Endothelial cell of umbilical vein (primary cell): Measurements from ENCODE around the gene NSD1. TPM values are rescaled to one million over a fixed set of nuclear protein-coding genes. Genes with fewer than 3 reads are reported as not detected.

Experiments used
- BruUV-seq: library from RNA; stranded (reverse); fragments of 400-500 nt; replicated peaks from 2 replicates; lab custom pipeline; 2021; lab: Mats Ljungman, UMichigan
- CTCF ChIA-PET: fragments of 300-600, 350-600 bp; sonication (Branson Sonifier 250); formaldehyde crosslinking; loops from one replicate; lab custom pipeline; 2021; ENCODE audit warnings: antibody characterized with exemption, inconsistent platforms; lab: Charles Lee
- POLR2A ChIA-PET: fragments of 300-600, 350-600 bp; sonication (Branson Sonifier 250); formaldehyde crosslinking; loops from one replicate; lab custom pipeline; 2021; ENCODE audit warnings: antibody characterized with exemption, inconsistent platforms; lab: Charles Lee
- DNase-seq: peaks from one replicate; pipeline ENCODE4 v3.0.0-alpha.2; 2011; ENCODE audit warnings: low read depth, low spot score
- FAIRE-seq: peaks from 2 replicates; lab custom pipeline; 2011; peaks lifted over from hg19 to GRCh38; lab: Jason Lieb, UNC
- H2AFZ ChIP-seq: 2 replicates; pipeline ENCODE4 v1.6.0; 2012; ENCODE audit warnings: low read depth, low read length, control low read depth, inconsistent platforms
- H3K27ac ChIP-seq: 2 replicates; pipeline ENCODE4 v1.5.1; 2011; ENCODE audit warnings: low read depth, mild to moderate bottlenecking, control low read depth, low read length, moderate library complexity; ENCODE audit not compliant: insufficient read depth
- H3K27me3 ChIP-seq, 2 experiments: 2 replicates each; pipeline versions ENCODE4 v1.6.0 to v1.6.1; 2011; ENCODE audit warnings: low read length in 2 of 2, mixed read lengths in 1 of 2; ENCODE audit not compliant: control insufficient read depth in 2 of 2, insufficient read depth in 2 of 2
- H3K36me3 ChIP-seq, 2 experiments: 2 replicates in 1 of 2; 3 replicates in 1 of 2; pipeline ENCODE4 v1.5.1; 2011; ENCODE audit warnings: low read length in 2 of 2, mild to moderate bottlenecking in 1 of 2, moderate library complexity in 1 of 2; ENCODE audit not compliant: control insufficient read depth in 2 of 2, insufficient read depth in 2 of 2; ENCODE audit errors: extremely low read depth in 1 of 2
- H3K4me1 ChIP-seq: 3 replicates; pipeline ENCODE4 v1.5.1; 2011; ENCODE audit warnings: mild to moderate bottlenecking, low read length; ENCODE audit not compliant: control insufficient read depth, insufficient read depth; ENCODE audit errors: extremely low read depth
- H3K4me2 ChIP-seq: 2 replicates; pipeline ENCODE4 v1.6.1; 2011; ENCODE audit warnings: low read length, control low read depth, mixed read lengths; ENCODE audit not compliant: insufficient read depth
- H3K4me3 ChIP-seq, 3 experiments: fragments of 200-600 bp in 1 of 3; sonication (generic), shearing (Covaris generic) in 1 of 3; replicated peaks in 1 of 3; 2 replicates each; pipeline ENCODE4 v1.5.1; 2011 to 2016; ENCODE audit warnings: control low read depth in 3 of 3, low read length in 3 of 3, mild to moderate bottlenecking in 2 of 3, inconsistent platforms in 1 of 3, low read depth in 1 of 3, moderate library complexity in 1 of 3; ENCODE audit not compliant: insufficient read depth in 1 of 3
- H3K79me2 ChIP-seq: 2 replicates; pipeline ENCODE4 v1.6.0; 2012; ENCODE audit warnings: low read length, inconsistent platforms; ENCODE audit not compliant: control insufficient read depth, insufficient read depth
- H3K9ac ChIP-seq: replicated peaks from 2 replicates; pipeline ENCODE3; 2011; ENCODE audit warnings: low read length, control low read depth; ENCODE audit not compliant: insufficient read depth; ENCODE audit errors: extremely low read depth
- H3K9me1 ChIP-seq: replicated peaks from 3 replicates; pipeline ENCODE4 v1.6.0; 2011; ENCODE audit warnings: mild to moderate bottlenecking, low read length; ENCODE audit not compliant: control insufficient read depth, insufficient read depth; ENCODE audit errors: extremely low read depth
- H3K9me3 ChIP-seq: replicated peaks from 2 replicates; pipeline ENCODE4 v1.5.1; 2012; ENCODE audit warnings: low read length, inconsistent platforms; ENCODE audit not compliant: control insufficient read depth, insufficient read depth
- H4K20me1 ChIP-seq: replicated peaks from 2 replicates; pipeline ENCODE3; 2011; ENCODE audit warnings: mild to moderate bottlenecking, low read length; ENCODE audit not compliant: control insufficient read depth, insufficient read depth; ENCODE audit errors: extremely low read depth
- CTCF ChIP-seq, 2 donors: IDR thresholded peaks; 1 replicate in 1 of 2; 2 replicates in 1 of 2; pipeline ENCODE4 v1.5.1; 2011; ENCODE audit warnings: low read length in 2 of 2, mild to moderate bottlenecking in 2 of 2, moderate library complexity in 2 of 2, control low read depth in 1 of 2, inconsistent platforms in 1 of 2, low read depth in 1 of 2; ENCODE audit not compliant: insufficient read depth in 1 of 2; ENCODE audit errors: extremely low read depth in 1 of 2
- EZH2 ChIP-seq: IDR thresholded peaks from 2 replicates; pipeline ENCODE4 v1.6.1; 2012; ENCODE audit warnings: borderline replicate concordance, low read depth, mild to moderate bottlenecking, moderate library complexity, low read length, inconsistent platforms; ENCODE audit not compliant: severe bottlenecking
- FOS ChIP-seq: IDR thresholded peaks from 2 replicates; pipeline ENCODE4 v1.6.1; 2011; ENCODE audit warnings: mild to moderate bottlenecking, low read length, moderate library complexity, borderline replicate concordance; ENCODE audit not compliant: insufficient read depth
- GATA2 ChIP-seq: IDR thresholded peaks from 2 replicates; pipeline ENCODE4 v1.7.0; 2011; ENCODE audit warnings: low read depth, mild to moderate bottlenecking, moderate library complexity, mixed read lengths, low read length; ENCODE audit not compliant: insufficient read length, insufficient read depth
- JUN ChIP-seq: IDR thresholded peaks from 2 replicates; pipeline ENCODE4 v1.6.1; 2011; ENCODE audit warnings: borderline replicate concordance, low read depth; ENCODE audit not compliant: insufficient read length, insufficient read depth
- MAX ChIP-seq: IDR thresholded peaks from 2 replicates; pipeline ENCODE4 v1.6.1; 2011; ENCODE audit not compliant: insufficient read depth, insufficient read length
- MYC ChIP-seq: IDR thresholded peaks from one replicate; pipeline ENCODE4 v1.6.1; 2011; ENCODE audit warnings: mild to moderate bottlenecking, low read depth, low read length
- POLR2A ChIP-seq: IDR thresholded peaks from 2 replicates; pipeline ENCODE4 v1.6.1; 2012; ENCODE audit warnings: low read depth, mild to moderate bottlenecking, control low read depth, low read length
- POLR2AphosphoS5 ChIP-seq: IDR thresholded peaks from 2 replicates; pipeline ENCODE4 v1.6.1; 2012; ENCODE audit warnings: low read depth, mild to moderate bottlenecking, control low read depth, low read length, moderate library complexity; ENCODE audit not compliant: insufficient read depth
- dilution Hi-C: fragments of 300-500 bp; cut with MboI; formaldehyde crosslinking; loops from one replicate; pipeline ENCODE4 v1.15.0; 2019; ENCODE audit warnings: low sequenced_read_pairs; ENCODE audit not compliant: extremely low pct_ligation_motif_present
- intact Hi-C: fragments of 100-400 bp; cut with micrococcal nuclease; formaldehyde crosslinking; loops from one replicate; pipeline ENCODE4 v1.10.0; 2022
- polyA plus RNA-seq, 4 experiments: library from polyadenylated mRNA; depleted of rRNA in 3 of 4; stranded (reverse) in 3 of 4; unstranded in 1 of 4; fragments of >200 nt; gene quantifications; 2 replicates each; pipeline versions ENCODE4 v1.2.1 to v1.2.3, GENCODE V29; 2011 to 2012; ENCODE audit warnings: missing spikeins in 1 of 4
- total RNA-seq: library from RNA; stranded (reverse); gene quantifications from 2 replicates; pipeline ENCODE4 v1.2.3, GENCODE V29; 2021

Gene NSD1
- total and polyA plus RNA-seq, 2 donors (not counting 3 experiments of a cell fraction or from before 2014, with no cell fraction given), result 14.4 to 90.4 TPM

GRCh38 chr5:177233802-177234201 is 100.2 kb downstream of the NSD1 start:
- no TSS peak for BruUV-seq
- no peak overlapping the region for H3K9ac ChIP-seq
- peaks cover 5 to 7% of the 10 kb centered on the region in 2 experiments for H3K36me3 ChIP-seq
- FAIRE-seq (no peak), DNase-seq (no peak)
- ChIA-PET POLR2A (no interaction called here), CTCF (interaction anchor here (1.1 to 1.5 kb wide), 3 partner anchors 20 to 120 kb away, joined by 3 to 6 read pairs (median 3); no protein-coding TSS in a partner anchor)
- no peaks in the 10 kb centered on the region for H3K9me3 ChIP-seq
- TF ChIP-seq POLR2AphosphoS5 (no peak), EZH2 (no peak), FOS (no peak), GATA2 (no peak), CTCF (IDR thresholded peaks at IDR 0.05; ENCODE audit: extremely low read depth in 1 of 2, insufficient read depth in 1 of 2, low read depth in 1 of 2, low read length in 2 of 2) (no peak), POLR2A (no peak), MAX (no peak), JUN (no peak), MYC (no peak)
- intact Hi-C loops, result no loop called here
- H3K9me1 ChIP-seq, result no peaks in the 10 kb centered on the region
- no peak overlapping the region for H3K27ac ChIP-seq
- no peaks in the 10 kb centered on the region for H3K4me1 ChIP-seq
- no peak overlapping the region for H3K4me2 ChIP-seq
- dilution Hi-C loops, result no loop called here
- H4K20me1 ChIP-seq, result no peaks in the 10 kb centered on the region
- H2AFZ ChIP-seq, result no peak overlapping the region
- peaks cover 31% of the 10 kb centered on the region for H3K79me2 ChIP-seq
- H3K4me3 ChIP-seq, result no peak overlapping the region
- no peaks in the 10 kb centered on the region for H3K27me3 ChIP-seq
